Left hindlimb (tissue), 1 donor: ENCODE results near the gene S100A6.

Source experiments
- DNase-seq: peaks from one replicate; pipeline ENCODE4 v3.0.0-alpha.2; 2018

S100A6 gene

GRCh38 chr1:153493343-153493960, 42.3 kb downstream of the S100A6 start:
- DNase-seq = no peak

GRCh38 chr1:153490272-153491051, 45.3 kb downstream of the S100A6 start:
- peak; percentile 80 for DNase-seq

GRCh38 chr1:153488731-153489130, 47.1 kb downstream of the S100A6 start:
- no peak for DNase-seq

- DNase-seq = no peak
Observed at GRCh38 chr1:153487707-153488106, 48.1 kb downstream of the S100A6 start.

GRCh38 chr1:153485863-153486262, 49.9 kb downstream of the S100A6 start:
- DNase-seq = no peak
